GM21360 (cell line): ENCODE measurements around the gene UGT1A10.

Experiments used
- ATAC-seq: cut with Tn5 transposase; IDR thresholded peaks from one replicate; pipeline ENCODE4 v1.9.1; 2021; ENCODE audit warnings: mild to moderate bottlenecking, moderate library complexity; ENCODE audit not compliant: unreplicated experiment

UGT1A10 gene

GRCh38 chr2:233819884-233820773, 183.9 kb downstream of the UGT1A10 start:
- ATAC-seq = no peak

- ATAC-seq = no peak
Measured at GRCh38 chr2:233820774-233821105, 184.5 kb downstream of the UGT1A10 start.

GRCh38 chr2:233821196-233821595, 184.9 kb downstream of the UGT1A10 start:
- no peak for ATAC-seq

GRCh38 chr2:233821709-233822100, 185.5 kb downstream of the UGT1A10 start:
- no peak for ATAC-seq

- ATAC-seq = no peak
Measured at GRCh38 chr2:233822101-233822771, 186.0 kb downstream of the UGT1A10 start.
